Measurements from ENCODE around the gene NINL. TPM values are rescaled to one million over a fixed set of nuclear protein-coding genes. Genes with fewer than 3 reads are reported as not detected.
"Not testable (repeated sequence)": the region's sequence is repeated elsewhere in the genome, so short reads cannot be mapped to it uniquely, and the experiment has no call there.

Gene NINL
- total RNA-seq, 4 donors from 2014 or later = 0.24 to 6.1 (median 0.88) TPM

DNA sequence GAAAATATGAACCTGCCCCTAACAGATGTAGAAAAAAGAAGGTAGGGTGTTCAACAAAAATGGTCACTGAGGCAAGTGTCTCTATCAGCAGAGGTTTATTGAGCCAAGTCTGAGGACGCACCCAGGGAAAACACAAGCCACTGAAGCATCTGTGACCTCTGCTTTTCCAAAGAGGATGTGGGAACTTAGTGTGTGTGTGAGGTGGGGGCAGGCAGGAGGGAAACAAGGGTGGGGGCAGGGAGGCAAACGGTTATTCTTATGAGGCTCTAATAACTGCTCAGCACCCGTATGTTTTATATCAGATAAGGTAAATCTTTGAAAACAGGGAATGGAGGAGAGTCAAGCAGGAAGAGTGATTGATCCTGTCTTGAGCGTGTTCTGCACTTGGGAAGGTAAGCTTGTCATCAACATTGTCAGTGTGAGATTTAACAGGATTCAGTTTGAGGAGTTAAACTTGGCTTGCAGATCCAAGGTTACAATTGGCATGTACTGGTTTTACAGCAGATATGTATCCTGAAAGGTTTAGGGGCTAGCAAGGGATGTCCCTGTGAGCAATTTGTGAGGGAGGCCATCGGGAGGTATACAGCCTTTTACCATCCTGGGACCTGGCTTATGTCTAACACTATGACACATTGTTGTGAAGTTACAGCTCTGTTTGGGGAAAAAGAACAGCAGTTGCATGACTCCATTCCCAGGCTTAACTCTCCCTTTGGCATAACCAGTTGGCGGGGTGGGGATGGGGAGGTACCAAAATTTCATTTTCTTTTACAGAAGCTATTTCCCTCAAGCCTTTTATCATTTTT lies 33.7 kb downstream of the NINL start:
- H3K27ac ChIP-seq = no peak overlapping the region
- no peaks in the 10 kb centered on the region for H3K4me1 ChIP-seq

GRCh38 chr20:25550645-25551337 lies 34.5 kb downstream of the NINL start:
- ATAC-seq; H3K4me1 ChIP-seq; intact Hi-C loops (cut with DNase I; ENCODE audit: low total_unique reads); DNase-seq; in situ Hi-C loops (cut with MboI; ENCODE audit: low sequenced_read_pairs in 4 of 4); H3K4me3 ChIP-seq; H3K9me3 ChIP-seq; H3K27ac ChIP-seq; H3K27me3 ChIP-seq; H3K36me3 ChIP-seq: not testable (repeated sequence)

More for the DNA sequence above, 33.7 kb downstream of the NINL start:
- in situ Hi-C loops (cut with MboI; ENCODE audit: low sequenced_read_pairs in 4 of 4) (no loop called here), intact Hi-C loops (cut with DNase I; ENCODE audit: low total_unique reads) (no loop called here)
- H3K27me3 ChIP-seq = no peaks in the 10 kb centered on the region
- no peak overlapping the region for H3K4me3 ChIP-seq
- TF ChIP-seq POLR2A (IDR thresholded peaks at IDR 0.05) (no peak), CTCF (IDR thresholded peaks at IDR 0.05 in 4 of 5, conservative IDR thresholded peaks at IDR 0.05 in 1 of 5) (no peak)
- H3K9me3 ChIP-seq = no peaks in the 10 kb centered on the region
- DNase-seq (no peak), ATAC-seq (no peak)
- H3K36me3 ChIP-seq = no peaks in the 10 kb centered on the region

DNA sequence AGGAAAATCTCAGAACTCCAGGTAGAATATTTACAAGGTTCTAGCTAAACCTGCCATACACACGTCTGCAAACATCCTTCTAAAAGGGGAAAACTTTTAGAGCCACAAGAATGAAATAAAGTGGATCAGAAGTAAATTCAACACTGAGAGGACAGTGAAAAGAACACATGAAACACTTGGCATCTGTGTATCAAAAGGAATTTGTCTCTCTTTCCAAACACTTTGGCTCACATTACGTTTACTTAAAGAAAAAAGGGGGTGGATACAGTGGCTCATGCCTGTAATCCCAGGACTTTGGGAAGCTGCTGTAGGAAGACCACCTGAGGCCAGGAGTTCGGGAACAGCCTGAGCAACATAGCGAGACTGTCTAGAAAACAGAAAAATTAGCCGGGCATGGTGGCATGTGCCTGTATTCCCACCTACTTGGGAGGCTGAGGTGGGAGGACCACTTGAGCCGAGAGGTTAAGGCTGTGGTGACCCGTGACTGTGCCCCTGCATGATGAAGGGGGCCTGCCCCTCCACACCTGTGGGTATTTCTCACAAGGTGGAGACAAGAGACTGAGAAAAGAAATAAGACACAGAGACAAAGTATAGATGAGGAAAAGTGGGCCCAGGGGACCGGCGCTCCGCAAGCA lies 35.4 kb downstream of the NINL start:
- intact Hi-C loops (cut with DNase I; ENCODE audit: low total_unique reads) = no loop called here
- no peak for TF ChIP-seq POLR2A (IDR thresholded peaks at IDR 0.05)
- TF ChIP-seq CTCF (IDR thresholded peaks at IDR 0.05 in 4 of 5, conservative IDR thresholded peaks at IDR 0.05 in 1 of 5) = no peak
- H3K4me3 ChIP-seq = no peak overlapping the region
- DNase-seq (no peak), ATAC-seq (no peak)
- no peaks in the 10 kb centered on the region for H3K4me1 ChIP-seq
- in situ Hi-C loops (cut with MboI; ENCODE audit: low sequenced_read_pairs in 4 of 4) = no loop called here
- H3K9me3 ChIP-seq = no peaks in the 10 kb centered on the region
- H3K27ac ChIP-seq = no peak overlapping the region
- no peaks in the 10 kb centered on the region for H3K36me3 ChIP-seq
- no peaks in the 10 kb centered on the region for H3K27me3 ChIP-seq

DNA sequence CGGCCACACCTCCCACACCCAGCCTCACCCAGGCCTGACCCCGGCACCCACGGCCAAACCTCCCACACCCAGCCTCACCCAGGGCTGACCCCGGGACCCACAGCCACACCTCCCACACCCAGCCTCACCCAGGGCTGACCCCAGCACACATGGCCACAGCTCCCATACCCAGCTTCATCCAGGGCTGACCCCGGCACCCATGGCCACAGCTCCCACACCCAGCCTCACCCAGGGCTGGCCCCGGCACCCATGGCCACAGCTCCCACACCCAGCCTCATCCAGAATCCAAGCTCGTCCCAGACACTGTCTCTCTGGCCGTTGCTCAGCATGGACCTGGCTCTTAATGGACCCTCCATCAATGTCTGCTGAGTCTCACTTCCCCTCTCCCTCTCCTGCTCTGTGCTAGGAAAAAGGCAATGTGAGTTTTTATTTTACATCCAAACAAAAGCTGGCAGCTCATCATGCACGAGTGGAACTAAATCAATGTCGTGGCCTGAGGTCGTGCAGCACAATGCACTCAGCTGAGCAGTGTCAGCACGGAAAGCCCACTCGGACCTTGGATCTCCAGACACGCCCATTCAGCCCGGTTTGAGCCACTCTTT lies 36.1 kb downstream of the NINL start:
- no peaks in the 10 kb centered on the region for H3K9me3 ChIP-seq
- DNase-seq (no peak), ATAC-seq (no peak)
- H3K4me1 ChIP-seq = no peaks in the 10 kb centered on the region
- H3K27ac ChIP-seq = no peak overlapping the region
- no peaks in the 10 kb centered on the region for H3K27me3 ChIP-seq
- intact Hi-C loops (cut with DNase I; ENCODE audit: low total_unique reads) (no loop called here), in situ Hi-C loops (cut with MboI; ENCODE audit: low sequenced_read_pairs in 4 of 4) (no loop called here)
- TF ChIP-seq POLR2A (IDR thresholded peaks at IDR 0.05) = no peak
- no peak for TF ChIP-seq CTCF (IDR thresholded peaks at IDR 0.05 in 4 of 5, conservative IDR thresholded peaks at IDR 0.05 in 1 of 5)
- no peaks in the 10 kb centered on the region for H3K36me3 ChIP-seq
- no peak overlapping the region for H3K4me3 ChIP-seq

- ATAC-seq (no peak), DNase-seq (no peak)
- intact Hi-C loops (cut with DNase I; ENCODE audit: low total_unique reads) (no loop called here), in situ Hi-C loops (cut with MboI; ENCODE audit: low sequenced_read_pairs in 4 of 4) (no loop called here)
- Histone ChIP-seq H3K27ac (no peak overlapping the region), H3K9me3 (no peaks in the 10 kb centered on the region), H3K27me3 (no peaks in the 10 kb centered on the region), H3K4me1 (no peaks in the 10 kb centered on the region), H3K36me3 (no peaks in the 10 kb centered on the region), H3K4me3 (no peak overlapping the region)
- no peak for TF ChIP-seq POLR2A (IDR thresholded peaks at IDR 0.05)
- TF ChIP-seq CTCF (IDR thresholded peaks at IDR 0.05 in 4 of 5, conservative IDR thresholded peaks at IDR 0.05 in 1 of 5) = no peak
These were observed 36.7 kb downstream of the NINL start for GRCh38 chr20:25548613-25549086.

All from gastrocnemius medialis (tissue), 4 donors.